ENCODE results near the gene TEX261.

TEX261 gene

GRCh38 chr2:70988151-70988550, 6.5 kb downstream of the TEX261 start:
- Histone ChIP-seq H3K9ac (ENCODE audit: low read length in 2 of 2) (peak overlapping the region in 1 of 2 donors; percentile 29), H3K36me3 (ENCODE audit: control insufficient read depth in 2 of 2, insufficient read depth in 2 of 2, low read length in 2 of 2) (peaks cover 42 to 63% of the 10 kb centered on the region in 2 donors), H3K4me3 (ENCODE audit: low read length in 2 of 2) (no peak overlapping the region), H3K9me3 (ENCODE audit: control insufficient read depth in 2 of 2, low read length in 2 of 2) (no peaks in the 10 kb centered on the region), H3K27ac (ENCODE audit: low read length) (no peak overlapping the region), H3K4me1 (ENCODE audit: control insufficient read depth, insufficient read depth, low read length) (peaks cover 13% of the 10 kb centered on the region), H3K27me3 (ENCODE audit: control insufficient read depth in 1 of 2, insufficient read depth in 2 of 2, low read length in 2 of 2) (no peaks in the 10 kb centered on the region)

DNA sequence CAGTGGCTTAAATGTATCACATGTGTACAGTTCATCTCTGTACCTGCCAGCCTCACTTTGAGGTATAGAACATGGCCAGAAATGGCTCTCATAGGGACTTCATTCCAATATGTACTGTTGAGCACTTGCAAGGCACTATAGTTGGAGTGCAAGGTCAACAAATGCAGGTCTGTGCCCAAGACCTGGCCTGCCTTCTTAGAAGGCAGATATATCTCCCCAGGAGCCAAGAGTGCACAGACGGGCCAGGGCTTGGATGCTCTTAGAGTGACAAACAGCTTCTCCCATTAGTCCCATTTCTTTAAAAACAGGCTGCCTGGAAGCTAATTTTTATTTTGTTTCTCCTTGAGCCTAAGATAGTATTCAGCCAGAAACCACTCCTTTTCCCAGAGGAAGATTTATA, 7.3 kb downstream of the TEX261 start:
- Histone ChIP-seq H3K9ac (ENCODE audit: low read length in 2 of 2) (no peak overlapping the region), H3K4me3 (ENCODE audit: low read length in 2 of 2) (no peak overlapping the region), H3K27me3 (ENCODE audit: control insufficient read depth in 1 of 2, insufficient read depth in 2 of 2, low read length in 2 of 2) (no peaks in the 10 kb centered on the region), H3K4me1 (ENCODE audit: control insufficient read depth, insufficient read depth, low read length) (peaks cover 8% of the 10 kb centered on the region), H3K27ac (ENCODE audit: low read length) (no peak overlapping the region), H3K36me3 (ENCODE audit: control insufficient read depth in 2 of 2, insufficient read depth in 2 of 2, low read length in 2 of 2) (peaks cover 46 to 61% of the 10 kb centered on the region in 2 donors), H3K9me3 (ENCODE audit: control insufficient read depth in 2 of 2, low read length in 2 of 2) (no peaks in the 10 kb centered on the region)

DNA sequence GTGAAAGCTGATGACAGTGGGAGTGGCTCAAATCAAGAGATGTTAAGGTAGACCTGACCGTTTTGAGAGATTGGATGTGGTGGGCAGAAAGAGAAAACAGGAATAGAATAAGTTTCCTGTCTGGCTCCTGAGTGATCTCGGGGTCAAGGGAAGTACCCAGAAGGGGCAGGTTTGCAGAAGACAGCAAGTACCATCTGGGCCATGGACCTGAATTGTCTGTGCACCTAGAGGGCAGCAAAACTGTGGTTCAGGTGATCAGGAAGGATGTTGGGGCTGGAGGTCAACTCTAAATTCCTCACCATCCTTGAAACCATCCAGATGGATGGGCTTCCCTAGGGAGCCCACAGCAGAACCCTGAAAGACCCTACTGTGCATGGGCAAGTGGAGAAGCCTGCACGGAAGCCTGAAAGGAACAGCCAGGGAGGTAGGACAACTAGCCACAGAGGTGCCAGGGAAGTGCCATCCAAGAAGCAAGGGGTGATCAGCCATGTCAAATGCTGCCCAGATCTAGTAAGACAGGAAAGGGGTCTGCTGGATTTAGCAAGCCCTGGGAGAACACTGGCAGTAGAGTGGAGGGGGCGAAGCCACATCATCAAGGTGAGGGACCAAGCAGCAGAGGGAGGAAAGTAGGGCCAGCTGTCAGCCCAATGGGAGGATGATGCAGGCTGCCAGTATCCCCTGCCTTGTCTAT, 8.0 kb downstream of the TEX261 start:
- Histone ChIP-seq H3K27me3 (ENCODE audit: control insufficient read depth in 1 of 2, insufficient read depth in 2 of 2, low read length in 2 of 2) (no peaks in the 10 kb centered on the region), H3K9ac (ENCODE audit: low read length in 2 of 2) (no peak overlapping the region), H3K4me1 (ENCODE audit: control insufficient read depth, insufficient read depth, low read length) (peaks cover 8% of the 10 kb centered on the region), H3K9me3 (ENCODE audit: control insufficient read depth in 2 of 2, low read length in 2 of 2) (no peaks in the 10 kb centered on the region), H3K36me3 (ENCODE audit: control insufficient read depth in 2 of 2, insufficient read depth in 2 of 2, low read length in 2 of 2) (peaks cover 43 to 58% of the 10 kb centered on the region in 2 donors), H3K27ac (ENCODE audit: low read length) (no peak overlapping the region), H3K4me3 (ENCODE audit: low read length in 2 of 2) (no peak overlapping the region)

DNA sequence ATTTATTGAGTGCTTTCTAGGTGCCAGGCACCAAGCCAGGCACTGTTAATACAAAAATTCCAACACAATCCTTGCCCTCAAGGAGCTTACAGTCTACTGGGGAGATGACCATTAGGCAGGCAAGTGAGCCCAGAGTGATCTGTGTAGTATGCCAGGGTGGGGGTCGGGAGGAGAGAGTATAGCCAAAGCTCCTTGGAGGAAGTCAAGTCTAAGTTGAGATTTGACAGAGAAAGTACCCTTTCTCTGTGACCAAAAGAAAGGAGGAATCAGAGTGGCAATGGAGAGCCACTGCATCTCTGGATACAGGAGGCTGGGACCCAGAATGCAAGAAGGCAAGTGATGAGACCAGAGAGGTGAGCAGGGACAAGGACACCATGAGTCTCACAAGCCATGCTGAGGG, 8.7 kb downstream of the TEX261 start:
- Histone ChIP-seq H3K4me3 (ENCODE audit: low read length in 2 of 2) (no peak overlapping the region), H3K9me3 (ENCODE audit: control insufficient read depth in 2 of 2, low read length in 2 of 2) (no peaks in the 10 kb centered on the region), H3K36me3 (ENCODE audit: control insufficient read depth in 2 of 2, insufficient read depth in 2 of 2, low read length in 2 of 2) (peaks cover 43 to 51% of the 10 kb centered on the region in 2 donors), H3K27ac (ENCODE audit: low read length) (no peak overlapping the region), H3K27me3 (ENCODE audit: control insufficient read depth in 1 of 2, insufficient read depth in 2 of 2, low read length in 2 of 2) (no peaks in the 10 kb centered on the region), H3K9ac (ENCODE audit: low read length in 2 of 2) (no peak overlapping the region), H3K4me1 (ENCODE audit: control insufficient read depth, insufficient read depth, low read length) (peaks cover 5% of the 10 kb centered on the region)

- Histone ChIP-seq H3K36me3 (ENCODE audit: control insufficient read depth in 2 of 2, insufficient read depth in 2 of 2, low read length in 2 of 2) (peaks cover 40 to 46% of the 10 kb centered on the region in 2 donors), H3K27me3 (ENCODE audit: control insufficient read depth in 1 of 2, insufficient read depth in 2 of 2, low read length in 2 of 2) (no peaks in the 10 kb centered on the region), H3K4me3 (ENCODE audit: low read length in 2 of 2) (no peak overlapping the region), H3K9ac (ENCODE audit: low read length in 2 of 2) (no peak overlapping the region), H3K4me1 (ENCODE audit: control insufficient read depth, insufficient read depth, low read length) (peaks cover 5% of the 10 kb centered on the region), H3K27ac (ENCODE audit: low read length) (no peak overlapping the region), H3K9me3 (ENCODE audit: control insufficient read depth in 2 of 2, low read length in 2 of 2) (no peaks in the 10 kb centered on the region)
Observed at GRCh38 chr2:70985283-70985688, 9.4 kb downstream of the TEX261 start.

DNA sequence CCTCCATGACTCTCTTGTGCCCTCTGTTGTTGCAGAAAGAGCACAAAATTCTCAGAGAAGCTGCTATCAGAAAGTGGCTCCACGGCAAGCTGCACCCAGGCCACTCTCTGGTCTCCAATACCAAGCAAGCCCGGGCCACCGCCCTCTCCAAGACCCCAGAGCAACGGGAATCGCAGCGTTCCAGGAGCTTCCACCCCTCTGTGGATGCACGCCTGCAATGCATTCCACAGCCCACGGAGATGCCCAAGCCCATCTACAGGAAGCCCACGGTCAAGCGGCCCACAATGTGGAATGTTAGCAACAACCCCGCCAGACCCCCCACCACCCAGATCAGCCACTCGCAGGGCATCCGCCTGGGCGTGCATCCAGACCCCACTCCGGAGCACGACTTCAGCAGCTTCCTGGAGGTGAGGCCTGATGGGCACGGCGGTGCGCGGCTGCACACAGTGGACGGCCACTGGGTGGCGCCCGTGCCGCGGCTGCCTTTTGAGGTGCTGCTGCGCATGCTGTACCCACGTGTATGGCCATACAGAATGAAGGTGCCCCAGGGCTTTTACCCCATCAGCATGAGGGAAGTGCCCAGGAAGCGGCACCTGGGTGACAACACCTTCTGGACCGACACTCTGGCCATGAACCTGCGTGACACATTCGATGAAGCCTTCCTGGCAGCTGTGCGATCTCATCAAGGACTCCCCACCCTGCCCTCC, 9.9 kb downstream of the TEX261 start:
- Histone ChIP-seq H3K4me3 (ENCODE audit: low read length in 2 of 2) (no peak overlapping the region), H3K36me3 (ENCODE audit: control insufficient read depth in 2 of 2, insufficient read depth in 2 of 2, low read length in 2 of 2) (peaks cover 37 to 40% of the 10 kb centered on the region in 2 donors)

GRCh38 chr2:70984228-70984575, 10.5 kb downstream of the TEX261 start:
- Histone ChIP-seq H3K4me3 (ENCODE audit: low read length in 2 of 2) (no peak overlapping the region), H3K4me1 (ENCODE audit: control insufficient read depth, insufficient read depth, low read length) (peaks cover 5% of the 10 kb centered on the region), H3K9me3 (ENCODE audit: control insufficient read depth in 2 of 2, low read length in 2 of 2) (no peaks in the 10 kb centered on the region), H3K36me3 (ENCODE audit: control insufficient read depth in 2 of 2, insufficient read depth in 2 of 2, low read length in 2 of 2) (peaks cover 32 to 37% of the 10 kb centered on the region in 2 donors), H3K27ac (ENCODE audit: low read length) (no peak overlapping the region), H3K27me3 (ENCODE audit: control insufficient read depth in 1 of 2, insufficient read depth in 2 of 2, low read length in 2 of 2) (no peaks in the 10 kb centered on the region), H3K9ac (ENCODE audit: low read length in 2 of 2) (no peak overlapping the region)

More for the DNA sequence above, 9.9 kb downstream of the TEX261 start:
- H3K4me1 ChIP-seq (ENCODE audit: control insufficient read depth, insufficient read depth, low read length): peaks cover 5% of the 10 kb centered on the region
- H3K27ac ChIP-seq (ENCODE audit: low read length): no peak overlapping the region
- H3K9ac ChIP-seq (ENCODE audit: low read length in 2 of 2): no peak overlapping the region
- H3K9me3 ChIP-seq (ENCODE audit: control insufficient read depth in 2 of 2, low read length in 2 of 2): no peaks in the 10 kb centered on the region
- H3K27me3 ChIP-seq (ENCODE audit: control insufficient read depth in 1 of 2, insufficient read depth in 2 of 2, low read length in 2 of 2): no peaks in the 10 kb centered on the region

DNA sequence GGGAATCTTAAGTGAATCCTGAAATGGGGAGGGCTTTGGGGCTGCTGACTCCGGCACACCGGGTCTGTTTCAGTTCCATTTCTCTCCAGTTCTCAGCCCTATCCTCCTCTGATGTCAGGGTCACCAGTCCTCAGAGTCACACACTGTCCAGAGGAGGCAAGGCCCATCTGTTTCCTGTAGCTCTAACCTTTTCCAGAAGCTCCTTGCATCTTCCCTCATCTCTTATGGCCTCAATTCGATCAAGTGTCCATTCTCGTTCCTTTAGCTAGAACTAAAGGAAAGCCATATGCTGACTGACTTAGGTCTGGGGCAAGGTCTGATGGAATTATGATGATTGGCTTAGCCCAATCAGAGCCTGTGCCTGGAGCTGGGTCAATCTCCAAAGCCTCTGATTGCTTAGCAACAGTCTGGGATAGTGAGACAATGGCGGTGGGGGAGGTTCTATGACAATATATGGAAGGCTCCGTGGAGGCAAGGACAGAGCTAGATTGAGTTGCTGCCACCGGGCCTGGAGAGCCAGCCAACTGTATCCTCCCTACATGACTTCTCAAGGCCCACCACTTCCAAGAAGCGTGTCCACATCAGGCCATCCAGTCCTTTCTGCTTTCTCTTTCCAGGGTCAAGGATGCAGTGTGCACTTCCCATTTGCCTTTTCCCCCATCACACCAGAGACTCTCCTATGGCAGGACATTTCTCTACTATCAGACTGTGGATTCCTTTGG, 11.0 kb downstream of the TEX261 start:
- Histone ChIP-seq H3K9ac (ENCODE audit: low read length in 2 of 2) (no peak overlapping the region), H3K4me3 (ENCODE audit: low read length in 2 of 2) (no peak overlapping the region), H3K4me1 (ENCODE audit: control insufficient read depth, insufficient read depth, low read length) (peaks cover 7% of the 10 kb centered on the region), H3K36me3 (ENCODE audit: control insufficient read depth in 2 of 2, insufficient read depth in 2 of 2, low read length in 2 of 2) (peaks cover 27 to 34% of the 10 kb centered on the region in 2 donors), H3K27me3 (ENCODE audit: control insufficient read depth in 1 of 2, insufficient read depth in 2 of 2, low read length in 2 of 2) (no peaks in the 10 kb centered on the region), H3K9me3 (ENCODE audit: control insufficient read depth in 2 of 2, low read length in 2 of 2) (no peaks in the 10 kb centered on the region), H3K27ac (ENCODE audit: low read length) (no peak overlapping the region)

DNA sequence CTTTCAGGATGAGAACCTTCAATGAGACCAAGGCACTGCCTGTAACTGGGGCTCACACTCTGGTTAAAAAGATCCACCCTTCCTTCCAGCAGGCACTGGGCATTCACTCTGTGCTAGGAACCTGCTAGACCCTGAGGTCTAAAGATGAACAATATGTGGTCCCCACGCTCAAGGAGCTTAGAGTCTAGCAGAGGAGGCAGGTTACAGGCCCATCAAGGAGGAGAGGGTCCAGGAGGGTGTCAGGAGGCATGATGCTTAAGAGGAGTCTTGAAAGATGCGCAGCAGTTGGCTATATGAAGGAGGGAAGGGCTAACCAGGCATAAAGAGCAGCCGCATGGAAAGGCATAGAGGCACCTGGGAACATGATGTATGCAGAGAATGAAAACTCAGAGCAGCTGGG, 11.7 kb downstream of the TEX261 start:
- no peak overlapping the region for H3K9ac ChIP-seq (ENCODE audit: low read length in 2 of 2)
- H3K4me3 ChIP-seq (ENCODE audit: low read length in 2 of 2): no peak overlapping the region
- H3K36me3 ChIP-seq (ENCODE audit: control insufficient read depth in 2 of 2, insufficient read depth in 2 of 2, low read length in 2 of 2): peaks cover 21 to 27% of the 10 kb centered on the region in 2 donors
- H3K27ac ChIP-seq (ENCODE audit: low read length): no peak overlapping the region
- no peaks in the 10 kb centered on the region for H3K27me3 ChIP-seq (ENCODE audit: control insufficient read depth in 1 of 2, insufficient read depth in 2 of 2, low read length in 2 of 2)
- no peaks in the 10 kb centered on the region for H3K9me3 ChIP-seq (ENCODE audit: control insufficient read depth in 2 of 2, low read length in 2 of 2)
- H3K4me1 ChIP-seq (ENCODE audit: control insufficient read depth, insufficient read depth, low read length): peaks cover 13% of the 10 kb centered on the region

- no peak overlapping the region for H3K9ac ChIP-seq (ENCODE audit: low read length in 2 of 2)
- no peaks in the 10 kb centered on the region for H3K9me3 ChIP-seq (ENCODE audit: control insufficient read depth in 2 of 2, low read length in 2 of 2)
- H3K27ac ChIP-seq (ENCODE audit: low read length): no peak overlapping the region
- no peak overlapping the region for H3K4me3 ChIP-seq (ENCODE audit: low read length in 2 of 2)
- peaks cover 16% of the 10 kb centered on the region for H3K4me1 ChIP-seq (ENCODE audit: control insufficient read depth, insufficient read depth, low read length)
- peaks cover 13 to 19% of the 10 kb centered on the region in 2 donors for H3K36me3 ChIP-seq (ENCODE audit: control insufficient read depth in 2 of 2, insufficient read depth in 2 of 2, low read length in 2 of 2)
- H3K27me3 ChIP-seq (ENCODE audit: control insufficient read depth in 1 of 2, insufficient read depth in 2 of 2, low read length in 2 of 2): no peaks in the 10 kb centered on the region
Observed at GRCh38 chr2:70981866-70982810, 12.5 kb downstream of the TEX261 start.
